HG03060 (cell line): Measurements from ENCODE around the gene MET.

Experiments used
- ATAC-seq: cut with Tn5 transposase; IDR thresholded peaks from one replicate; pipeline ENCODE4 v1.9.1; 2021; ENCODE audit warnings: low read depth, moderate number of reproducible peaks; ENCODE audit not compliant: unreplicated experiment

MET gene

DNA sequence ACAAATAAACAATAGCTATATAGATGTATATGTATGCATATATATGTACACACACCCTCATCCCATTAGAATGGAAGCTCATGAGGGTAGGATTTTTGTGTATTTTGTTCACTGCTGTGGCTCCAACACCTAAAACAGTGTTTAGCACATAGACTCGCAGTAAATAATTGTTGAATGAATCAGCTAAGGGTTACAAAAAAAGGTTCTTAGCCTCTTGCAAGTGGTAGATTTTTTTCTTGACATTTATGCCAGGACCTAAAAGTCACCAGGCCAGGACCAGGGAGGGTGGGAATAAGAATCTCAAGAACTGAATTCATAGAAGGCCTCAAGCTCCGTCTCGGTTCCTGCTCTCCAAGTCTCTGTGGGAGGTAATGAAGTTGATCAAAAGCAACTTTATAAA, 107.9 kb downstream of the MET start:
- ATAC-seq: no peak

DNA sequence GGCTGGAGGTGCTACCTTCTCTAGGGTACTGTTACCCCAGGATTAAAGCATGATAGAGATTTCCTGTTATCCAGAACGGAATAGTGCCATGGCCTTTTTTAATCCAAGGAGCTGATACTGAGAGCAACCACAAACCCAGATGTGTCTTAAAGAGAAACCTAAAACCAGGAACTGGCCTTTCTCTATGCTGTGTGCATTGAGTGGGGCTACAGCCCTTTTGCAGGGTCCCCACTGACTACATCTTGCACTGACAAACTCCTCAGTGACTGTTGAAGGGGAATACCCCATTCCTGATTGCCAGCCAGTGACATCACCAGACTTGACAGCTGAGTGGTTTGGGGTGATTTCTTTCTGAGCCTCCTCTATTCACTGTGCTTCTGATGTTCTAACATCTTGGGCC, 108.5 kb downstream of the MET start:
- ATAC-seq: no peak

- no peak for ATAC-seq
These were observed 109.0 kb downstream of the MET start for GRCh38 chr7:116780966-116781365.

DNA sequence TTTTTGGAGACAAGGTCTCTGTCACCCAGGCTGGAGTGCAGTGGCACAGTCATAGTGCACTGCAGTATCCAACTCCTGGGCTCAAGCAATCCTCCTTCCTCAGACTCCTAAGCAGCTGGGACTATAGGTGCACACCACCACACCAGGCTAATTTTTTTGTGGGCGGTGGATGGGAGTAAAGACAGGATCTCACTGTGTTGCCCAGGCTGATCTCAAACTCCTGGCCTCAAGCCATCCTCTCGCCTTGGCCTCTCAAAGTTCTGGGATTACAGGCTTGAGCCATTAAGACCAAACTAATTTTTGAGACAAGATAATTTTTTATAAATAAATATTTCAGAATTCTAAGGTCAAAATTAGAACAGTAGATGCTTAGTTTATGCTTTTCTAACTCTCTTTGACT, 109.6 kb downstream of the MET start:
- no peak for ATAC-seq

GRCh38 chr7:116782177-116782711, 110.2 kb downstream of the MET start:
- ATAC-seq: no peak

DNA sequence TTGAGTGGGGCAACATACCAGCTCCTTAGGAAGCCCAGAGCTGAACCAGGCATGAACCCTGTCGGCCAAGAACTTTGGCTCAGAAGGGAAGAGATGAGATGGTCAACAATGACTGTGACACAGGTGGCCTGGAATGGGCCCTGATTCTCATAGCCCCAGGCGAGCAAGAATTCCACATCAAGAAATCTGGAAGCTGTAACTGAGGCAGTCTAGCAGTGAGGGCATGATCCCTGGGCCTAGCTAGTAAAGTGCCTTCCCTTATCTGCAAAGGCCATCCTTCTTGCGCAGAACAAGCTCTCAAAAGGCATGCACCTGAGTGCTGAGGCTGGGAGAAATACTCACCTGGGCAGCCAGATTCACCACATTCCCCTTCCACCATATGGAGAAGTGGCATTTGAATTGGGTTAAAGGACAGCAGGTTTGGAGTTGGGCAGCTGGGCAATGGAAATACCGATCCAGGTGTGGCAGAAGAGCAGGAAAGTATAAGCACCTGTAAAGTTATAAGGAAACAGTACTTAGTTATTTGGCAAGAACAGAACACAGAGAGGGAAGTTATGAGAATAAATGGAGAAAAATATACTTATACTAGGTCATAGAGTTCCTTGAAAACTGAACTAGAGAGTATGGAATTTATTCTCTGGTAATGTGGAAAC, 111.8 kb downstream of the MET start:
- ATAC-seq: no peak

GRCh38 chr7:116784647-116785046, 112.7 kb downstream of the MET start:
- ATAC-seq: no peak

GRCh38 chr7:116785843-116786242, 113.8 kb downstream of the MET start:
- no peak for ATAC-seq

GRCh38 chr7:116786791-116787443, 114.9 kb downstream of the MET start:
- ATAC-seq: peak; percentile 99

DNA sequence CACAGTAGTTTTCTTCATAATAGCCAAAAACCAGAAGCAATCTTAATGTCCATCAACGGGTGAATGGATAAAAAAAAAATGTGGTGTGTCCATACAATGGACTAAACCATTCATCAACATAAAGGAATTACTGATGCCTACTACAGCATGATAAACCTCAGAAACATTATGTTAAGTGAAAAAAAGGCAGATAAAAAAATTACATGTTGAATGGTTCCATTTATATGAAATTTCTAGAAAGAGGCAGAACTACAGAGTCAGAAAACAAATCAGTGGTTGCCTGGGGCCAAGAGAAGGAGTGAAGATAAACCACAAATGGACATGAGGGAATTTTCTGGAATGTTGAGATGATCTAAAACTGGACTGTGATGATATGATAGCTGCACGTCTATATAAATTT, 115.9 kb downstream of the MET start:
- ATAC-seq: no peak

DNA sequence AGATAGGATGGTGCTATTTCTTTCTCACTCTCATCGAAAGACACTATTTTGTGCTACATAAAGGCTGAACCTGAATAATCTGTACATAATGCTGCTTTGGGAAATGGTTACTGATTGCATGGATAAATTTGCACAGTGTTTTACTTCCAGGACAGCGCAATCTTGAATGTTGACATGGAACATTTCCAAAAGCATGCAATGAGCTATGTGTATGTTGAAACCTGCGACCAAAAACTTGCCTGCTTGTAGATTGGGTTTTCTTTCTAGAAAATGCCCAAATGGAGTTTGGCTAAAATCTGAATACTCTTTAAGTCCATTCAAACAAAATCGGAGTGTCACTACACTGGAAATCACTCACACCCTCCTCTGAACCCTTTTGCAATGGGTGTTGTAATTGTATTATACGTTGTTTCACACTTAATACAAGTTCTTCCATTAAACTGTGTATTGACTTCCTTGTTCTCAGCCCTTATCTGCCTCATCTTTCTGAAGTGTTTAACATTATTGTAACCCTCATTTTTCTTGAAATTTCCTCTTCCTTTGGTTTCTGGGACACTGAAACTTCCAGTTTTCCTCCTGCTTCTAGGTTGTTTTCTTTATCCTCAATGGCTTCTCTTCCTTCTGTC, 116.7 kb downstream of the MET start:
- no peak for ATAC-seq

GRCh38 chr7:116790025-116790424, 118.0 kb downstream of the MET start:
- no peak for ATAC-seq

GRCh38 chr7:116792813-116793212, 120.8 kb downstream of the MET start:
- no peak for ATAC-seq

DNA sequence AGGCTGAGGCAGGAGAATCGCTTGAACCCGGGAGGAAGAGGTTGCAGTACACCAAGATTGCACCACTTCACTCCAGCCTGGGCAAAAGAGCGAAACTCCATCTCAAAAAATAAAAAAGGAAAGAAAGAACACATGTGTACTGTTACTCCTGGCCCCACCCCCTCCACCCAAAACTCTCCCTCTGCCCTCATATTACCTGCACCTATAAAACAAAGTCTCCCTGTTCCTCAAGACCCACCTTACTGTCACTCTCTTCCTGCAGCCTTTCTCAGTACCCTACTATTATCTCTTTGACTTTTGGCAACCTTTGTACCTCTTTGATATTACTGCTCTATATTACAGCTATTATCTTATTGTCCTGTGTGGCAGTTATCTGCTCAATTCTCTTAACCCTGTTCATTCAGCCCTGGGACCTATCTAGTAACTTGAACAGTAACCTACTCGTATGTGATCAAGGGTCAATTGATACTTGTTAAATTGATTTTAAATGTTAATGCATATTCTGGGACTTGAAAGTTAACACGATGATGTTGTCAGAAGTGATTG, 121.9 kb downstream of the MET start:
- no peak for ATAC-seq

- no peak for ATAC-seq
These were observed 124.5 kb downstream of the MET start for GRCh38 chr7:116796471-116796870.

- ATAC-seq: no peak
These were observed 125.6 kb downstream of the MET start for GRCh38 chr7:116797612-116798011.

DNA sequence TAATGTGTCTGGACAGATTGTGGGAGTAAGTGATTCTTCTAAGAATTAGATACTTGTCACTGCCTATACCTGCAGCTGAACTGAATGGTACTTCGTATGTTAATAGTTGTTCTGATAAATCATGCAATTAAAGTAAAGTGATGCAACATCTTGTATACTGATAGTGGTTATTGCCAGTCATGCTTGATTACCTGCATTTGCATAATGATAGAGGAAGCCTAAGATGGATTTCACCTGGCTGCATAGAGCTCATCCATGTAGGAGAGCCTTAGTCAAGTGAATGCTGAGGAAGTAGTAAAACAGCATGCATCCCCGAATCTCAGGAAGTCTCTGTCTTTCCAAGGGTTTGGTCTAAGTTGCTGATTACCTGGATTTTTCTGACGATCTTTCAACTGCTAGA, 126.2 kb downstream of the MET start:
- no peak for ATAC-seq

DNA sequence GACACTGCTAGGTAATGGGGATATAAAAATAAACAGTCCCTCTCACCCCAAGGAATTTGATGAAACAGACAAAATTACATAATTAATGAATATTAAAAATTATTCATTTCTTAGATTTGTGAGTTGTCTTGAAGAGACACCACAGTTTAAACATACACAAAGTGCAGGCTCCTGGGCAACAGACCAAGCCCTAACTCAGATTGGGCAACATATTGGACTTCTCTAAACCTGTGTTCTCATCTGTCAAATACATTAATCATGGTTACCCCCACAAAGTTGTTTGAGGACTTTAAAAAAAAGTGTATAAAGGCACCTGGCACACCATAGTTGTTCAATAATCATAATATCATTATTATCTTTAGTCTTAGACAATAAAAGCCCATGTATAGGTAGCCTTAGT, 127.9 kb downstream of the MET start:
- no peak for ATAC-seq

DNA sequence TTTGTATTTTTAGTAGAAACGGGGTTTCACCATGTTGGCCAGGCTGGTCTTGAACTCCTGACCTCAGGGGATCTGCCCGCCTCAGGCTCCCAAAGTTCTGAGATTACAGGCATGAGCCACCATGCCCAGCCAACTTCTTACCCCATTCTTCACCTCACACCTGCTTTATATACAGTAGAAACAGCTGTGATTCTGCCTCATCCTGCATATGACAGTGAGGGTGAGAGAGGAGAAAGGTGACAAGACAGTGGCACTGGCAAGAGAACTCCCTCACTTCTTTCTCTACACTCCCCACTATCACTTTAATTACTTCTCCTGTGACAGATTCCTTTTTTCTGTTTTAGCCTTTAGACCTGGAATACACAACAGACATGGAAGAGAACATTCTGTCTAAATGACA, 128.6 kb downstream of the MET start:
- ATAC-seq: no peak

- ATAC-seq: no peak
These were observed 129.2 kb downstream of the MET start for GRCh38 chr7:116801092-116801710.

GRCh38 chr7:116802144-116802745, 130.2 kb downstream of the MET start:
- ATAC-seq: no peak
